Neural crest cell (in vitro differentiated cells): ENCODE results near the gene VPS13C. TPM values are rescaled to one million over a fixed set of nuclear protein-coding genes. Genes with fewer than 3 reads are reported as not detected.

Experiments
- DNase-seq: peaks from one replicate; pipeline ENCODE4 v3.0.0; 2021; ENCODE audit warnings: low read depth, mixed read lengths, low spot score
- H3K27ac Mint-ChIP-seq: one replicate; pipeline ENCODE4 v1.8.0; 2021; ENCODE audit warnings: mild to moderate bottlenecking, mixed read lengths; ENCODE audit not compliant: unreplicated experiment
- H3K27me3 Mint-ChIP-seq: 2 replicates; pipeline ENCODE4 v1.8.0; 2021; ENCODE audit warnings: low read depth, mild to moderate bottlenecking, mixed read lengths
- H3K36me3 Mint-ChIP-seq: 2 replicates; pipeline ENCODE4 v1.8.0; 2021; ENCODE audit warnings: low read depth, mild to moderate bottlenecking, mixed read lengths
- H3K4me1 Mint-ChIP-seq: 2 replicates; pipeline ENCODE4 v1.8.0; 2021; ENCODE audit warnings: mixed read lengths
- H3K4me3 Mint-ChIP-seq: one replicate; pipeline ENCODE4 v1.8.0; 2021; ENCODE audit warnings: mild to moderate bottlenecking, mixed read lengths
- H3K9me3 Mint-ChIP-seq: 2 replicates; pipeline ENCODE4 v1.8.0; 2021; ENCODE audit warnings: mixed read lengths
- total RNA-seq: library from RNA; stranded (reverse); gene quantifications from 2 replicates; pipeline ENCODE4 v1.2.1, GENCODE V29; 2021
- TF ChIP-seq, protein P1 (sequence below): fragments of 200-600 bp; sonication (generic); conservative IDR thresholded peaks from 2 replicates; pipeline ENCODE4 v1.5.0; 2021; ENCODE audit warnings: antibody characterized with exemption, mild to moderate bottlenecking

The VPS13C gene
- total RNA-seq, 1 donor from 2014 or later = 33.1 TPM

DNA sequence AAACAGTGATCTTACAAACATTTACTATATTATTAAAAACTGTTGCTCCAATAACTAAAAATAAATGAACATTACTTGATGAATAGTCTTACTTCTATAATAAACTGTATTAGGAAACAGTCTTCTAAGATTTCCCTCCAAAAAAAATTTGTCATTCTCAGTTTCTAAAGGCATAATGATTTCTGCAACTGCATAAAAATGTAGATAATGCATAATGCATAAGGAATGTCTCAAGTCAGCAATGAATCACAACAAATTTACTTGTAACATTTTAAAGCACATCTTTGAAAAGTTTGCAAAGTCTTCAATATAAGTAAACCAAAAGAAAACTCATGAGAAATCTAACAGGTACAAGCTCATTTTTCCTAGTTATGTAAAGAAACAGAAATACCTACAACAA is 113.5 kb downstream of the VPS13C start:
- Mint-ChIP-seq H3K9me3 (no peaks in the 10 kb centered on the region), H3K36me3 (peaks cover 26% of the 10 kb centered on the region), H3K4me1 (no peaks in the 10 kb centered on the region), H3K4me3 (no peak overlapping the region), H3K27me3 (no peaks in the 10 kb centered on the region), H3K27ac (no peak overlapping the region)
- TF ChIP-seq, protein P1, sequence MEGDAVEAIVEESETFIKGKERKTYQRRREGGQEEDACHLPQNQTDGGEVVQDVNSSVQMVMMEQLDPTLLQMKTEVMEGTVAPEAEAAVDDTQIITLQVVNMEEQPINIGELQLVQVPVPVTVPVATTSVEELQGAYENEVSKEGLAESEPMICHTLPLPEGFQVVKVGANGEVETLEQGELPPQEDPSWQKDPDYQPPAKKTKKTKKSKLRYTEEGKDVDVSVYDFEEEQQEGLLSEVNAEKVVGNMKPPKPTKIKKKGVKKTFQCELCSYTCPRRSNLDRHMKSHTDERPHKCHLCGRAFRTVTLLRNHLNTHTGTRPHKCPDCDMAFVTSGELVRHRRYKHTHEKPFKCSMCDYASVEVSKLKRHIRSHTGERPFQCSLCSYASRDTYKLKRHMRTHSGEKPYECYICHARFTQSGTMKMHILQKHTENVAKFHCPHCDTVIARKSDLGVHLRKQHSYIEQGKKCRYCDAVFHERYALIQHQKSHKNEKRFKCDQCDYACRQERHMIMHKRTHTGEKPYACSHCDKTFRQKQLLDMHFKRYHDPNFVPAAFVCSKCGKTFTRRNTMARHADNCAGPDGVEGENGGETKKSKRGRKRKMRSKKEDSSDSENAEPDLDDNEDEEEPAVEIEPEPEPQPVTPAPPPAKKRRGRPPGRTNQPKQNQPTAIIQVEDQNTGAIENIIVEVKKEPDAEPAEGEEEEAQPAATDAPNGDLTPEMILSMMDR = no peak
- DNase-seq = no peak

DNA sequence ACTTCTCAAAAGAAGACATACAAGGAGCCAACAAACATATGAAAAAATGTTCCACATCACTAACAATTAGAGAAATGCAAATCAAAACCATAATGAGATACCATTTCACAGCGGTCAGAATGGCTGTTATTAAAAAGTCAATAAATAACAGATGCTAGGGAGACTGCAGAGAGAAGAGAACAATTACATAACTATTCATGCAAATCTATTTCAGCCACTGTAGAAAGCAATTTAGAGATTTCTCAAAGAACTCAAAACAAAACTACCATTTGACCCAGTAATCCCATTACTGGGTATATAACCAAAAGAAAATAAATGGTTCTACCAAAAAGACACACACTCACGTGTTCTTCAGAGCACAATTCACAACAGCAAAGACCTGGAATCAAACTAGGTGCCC is 116.3 kb downstream of the VPS13C start:
- no peak for DNase-seq
- TF ChIP-seq, protein P1 = no peak
- Mint-ChIP-seq H3K27me3 (no peaks in the 10 kb centered on the region), H3K9me3 (no peaks in the 10 kb centered on the region), H3K4me1 (no peaks in the 10 kb centered on the region), H3K4me3 (no peak overlapping the region), H3K36me3 (peaks cover 26% of the 10 kb centered on the region), H3K27ac (no peak overlapping the region)

DNA sequence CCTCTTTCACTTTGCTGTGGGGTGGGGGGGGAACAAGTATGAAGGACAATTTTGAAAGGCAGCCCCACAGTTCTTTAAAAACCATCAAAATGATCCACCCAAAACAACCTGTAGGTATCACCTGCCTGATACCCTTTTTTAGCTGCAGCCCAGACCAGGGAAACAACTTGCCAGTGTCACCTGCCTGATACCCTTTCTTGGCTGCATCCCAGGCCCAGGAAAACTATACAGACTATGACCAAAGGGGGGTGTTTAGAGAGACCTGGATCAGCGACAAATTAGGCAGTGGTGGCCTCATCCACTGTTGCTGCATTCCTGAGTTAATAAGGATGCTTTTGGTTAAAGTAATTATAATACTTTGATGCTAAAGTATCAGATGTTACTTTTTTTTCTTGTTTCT is 122.0 kb downstream of the VPS13C start:
- no peaks in the 10 kb centered on the region for H3K27me3 Mint-ChIP-seq
- TF ChIP-seq, protein P1 = no peak
- no peak overlapping the region for H3K4me3 Mint-ChIP-seq
- no peaks in the 10 kb centered on the region for H3K9me3 Mint-ChIP-seq
- no peak for DNase-seq
- H3K4me1 Mint-ChIP-seq = no peaks in the 10 kb centered on the region
- H3K36me3 Mint-ChIP-seq = peaks cover 7% of the 10 kb centered on the region
- no peak overlapping the region for H3K27ac Mint-ChIP-seq

DNA sequence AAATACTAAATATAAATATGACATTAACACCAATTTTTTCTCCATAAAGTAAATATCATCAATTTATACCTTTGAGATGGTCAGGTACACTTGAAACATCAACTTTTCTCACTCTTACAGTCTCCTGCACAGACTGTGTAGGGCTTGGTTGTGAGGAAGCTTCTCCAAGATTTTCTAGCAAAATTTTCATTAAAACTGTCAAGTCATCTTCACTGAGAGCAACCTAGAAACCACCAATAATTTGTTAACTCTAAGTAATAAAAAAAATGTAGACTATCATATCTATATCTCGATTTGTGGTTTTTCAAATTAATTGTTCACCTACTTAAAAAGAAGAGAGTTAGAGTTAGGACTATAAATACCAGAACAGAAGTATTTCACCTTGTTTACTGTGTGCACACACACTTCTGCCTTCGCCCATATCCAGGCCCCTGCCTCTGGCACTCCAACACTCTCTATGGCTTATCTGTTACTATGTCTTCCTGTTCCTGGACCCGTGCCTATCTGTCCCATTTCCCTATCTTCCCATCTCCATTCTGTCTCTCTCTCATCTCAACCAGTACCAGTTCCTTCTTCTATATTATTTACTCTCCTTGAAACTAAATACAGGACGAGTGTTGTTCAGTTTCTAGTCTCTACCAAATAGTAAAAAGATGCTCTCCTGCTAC is 123.6 kb downstream of the VPS13C start:
- no peak overlapping the region for H3K27ac Mint-ChIP-seq
- no peak overlapping the region for H3K4me3 Mint-ChIP-seq
- no peaks in the 10 kb centered on the region for H3K9me3 Mint-ChIP-seq
- DNase-seq = no peak
- TF ChIP-seq, protein P1 = no peak
- no peaks in the 10 kb centered on the region for H3K27me3 Mint-ChIP-seq
- no peaks in the 10 kb centered on the region for H3K36me3 Mint-ChIP-seq
- H3K4me1 Mint-ChIP-seq = no peaks in the 10 kb centered on the region

DNA sequence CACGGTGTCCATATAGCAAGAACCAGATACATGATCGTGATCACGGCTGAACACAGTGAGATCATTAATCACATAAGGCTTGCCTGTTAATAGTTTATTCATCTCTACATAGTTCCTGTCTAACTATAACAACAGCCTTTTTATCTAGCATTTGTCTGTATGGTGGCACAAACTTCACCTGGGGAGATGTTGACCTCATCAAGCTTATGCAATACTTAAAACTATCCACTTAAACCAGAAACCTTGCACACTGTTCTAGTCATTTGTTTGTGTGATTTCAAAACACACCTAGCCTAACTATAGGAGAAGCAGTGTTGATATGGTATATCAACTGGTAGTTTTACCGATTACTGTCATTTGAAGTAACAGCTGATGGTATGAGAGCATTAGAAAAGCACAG is 124.8 kb downstream of the VPS13C start:
- DNase-seq = no peak

More for the DNA sequence above, 124.8 kb downstream of the VPS13C start:
- H3K27ac Mint-ChIP-seq = no peak overlapping the region
- H3K9me3 Mint-ChIP-seq = no peaks in the 10 kb centered on the region
- TF ChIP-seq, protein P1 = no peak
- H3K4me3 Mint-ChIP-seq = no peak overlapping the region
- no peaks in the 10 kb centered on the region for H3K36me3 Mint-ChIP-seq
- H3K27me3 Mint-ChIP-seq = no peaks in the 10 kb centered on the region
- no peaks in the 10 kb centered on the region for H3K4me1 Mint-ChIP-seq
